NCI-H1105 (cell line): ENCODE data around the gene THAP7.
A peak's percentile ranks its signal among the peaks of the same experiment; 100 is the strongest.

ENCODE experiments used
- DNase-seq: peaks from one replicate; lab custom pipeline; 2025; lab: John Stamatoyannopoulos, UW

The THAP7 gene

GRCh38 chr22:20993304-20994127 is 8.4 kb downstream of the THAP7 start:
- DNase-seq = no peak

- DNase-seq = no peak
Measured at GRCh38 chr22:20992456-20993303, 9.2 kb downstream of the THAP7 start.

GRCh38 chr22:20992056-20992442 is 9.9 kb downstream of the THAP7 start:
- no peak for DNase-seq

GRCh38 chr22:20991252-20992055 is 10.5 kb downstream of the THAP7 start:
- DNase-seq = no peak

GRCh38 chr22:20990184-20991180 is 11.4 kb downstream of the THAP7 start:
- DNase-seq = no peak

GRCh38 chr22:20989323-20990138 is 12.4 kb downstream of the THAP7 start:
- no peak for DNase-seq

- no peak for DNase-seq
Measured at GRCh38 chr22:20988573-20989322, 13.2 kb downstream of the THAP7 start.

GRCh38 chr22:20987375-20987774 is 14.5 kb downstream of the THAP7 start:
- no peak for DNase-seq

GRCh38 chr22:20986365-20986764 is 15.6 kb downstream of the THAP7 start:
- no peak for DNase-seq

- no peak for DNase-seq
Measured at GRCh38 chr22:20985720-20986119, 16.2 kb downstream of the THAP7 start.

- DNase-seq = no peak
Measured at GRCh38 chr22:20983081-20983771, 18.7 kb downstream of the THAP7 start.

GRCh38 chr22:20982563-20982882 is 19.4 kb downstream of the THAP7 start:
- DNase-seq = no peak

GRCh38 chr22:20981787-20982562 is 19.9 kb downstream of the THAP7 start, which contains the start of gene LZTR1:
TSS of gene LZTR1 (plus strand) at chr22:20982297. CDS start at chr22:20982372, 75 bp downstream.
- peak; percentile 40 for DNase-seq

- DNase-seq = no peak
Measured at GRCh38 chr22:20980938-20981722, 20.8 kb downstream of the THAP7 start.

GRCh38 chr22:20980523-20980922 is 21.4 kb downstream of the THAP7 start:
- no peak for DNase-seq

GRCh38 chr22:20979940-20980453 is 21.9 kb downstream of the THAP7 start:
- DNase-seq = no peak

GRCh38 chr22:20979243-20979809 is 22.6 kb downstream of the THAP7 start:
- no peak for DNase-seq
